PC-3 (cell line): ENCODE data around the gene INPP5K. TPM values are rescaled to one million over a fixed set of nuclear protein-coding genes. Genes with fewer than 3 reads are reported as not detected.
A peak's percentile ranks its signal among the peaks of the same experiment; 100 is the strongest.

Experiments used
- ATAC-seq: fragments of 200-7000 bp; cut with Tn5 transposase; 2 replicates; pipeline ENCODE4 v1.9.1; 2020; ENCODE audit warnings: mild to moderate bottlenecking, moderate library complexity
- BruUV-seq: library from RNA; stranded (reverse); fragments of 400-500 nt; replicated peaks from 2 replicates; lab custom pipeline; 2021; lab: Mats Ljungman, UMichigan
- CTCF ChIA-PET: fragments of 300-600 bp; sonication (Branson Sonifier 250); formaldehyde crosslinking; loops from one replicate; lab custom pipeline; 2022; ENCODE audit warnings: antibody characterized with exemption; lab: Charles Lee
- POLR2A ChIA-PET: fragments of 300-600 bp; sonication (Branson Sonifier 250); formaldehyde crosslinking; loops from one replicate; lab custom pipeline; 2022; ENCODE audit warnings: antibody characterized with exemption; ENCODE audit not compliant: unreplicated experiment; lab: Charles Lee
- DNase-seq: peaks from one replicate; pipeline ENCODE4 v3.0.0-alpha.2; 2015
- H2AFZ ChIP-seq: fragments of 300-600 bp; sonication (generic); 2 replicates; pipeline ENCODE4 v1.6.0; 2016; ENCODE audit warnings: antibody characterized with exemption, low read length
- H3F3A ChIP-seq: fragments of 300-600 bp; sonication (generic); one replicate; pipeline ENCODE4 v1.6.0; 2017; ENCODE audit warnings: antibody characterized with exemption, low read length, control low read depth, mild to moderate bottlenecking; ENCODE audit not compliant: unreplicated experiment
- H3K27ac ChIP-seq: fragments of 300-600 bp; sonication (generic); 2 replicates; pipeline ENCODE4 v1.5.1; 2016; ENCODE audit warnings: mild to moderate bottlenecking, low read length
- H3K27me3 ChIP-seq: fragments of 300-600 bp; sonication (generic); 2 replicates; pipeline ENCODE4 v1.6.1; 2016; ENCODE audit warnings: low read length, mixed read lengths
- H3K36me3 ChIP-seq: fragments of 300-600 bp; sonication (generic); 2 replicates; pipeline ENCODE4 v1.6.1; 2016; ENCODE audit warnings: low read depth, mixed run types, low read length, mixed read lengths
- H3K4me1 ChIP-seq: fragments of 300-600 bp; sonication (generic); 2 replicates; pipeline ENCODE4 v1.5.1; 2016; ENCODE audit warnings: low read length; ENCODE audit not compliant: insufficient read depth
- H3K4me2 ChIP-seq: fragments of 300-600 bp; sonication (generic); 2 replicates; pipeline ENCODE4 v1.6.0; 2016; ENCODE audit warnings: low read length
- H3K4me3 ChIP-seq: fragments of 300-600 bp; sonication (generic); 2 replicates; pipeline ENCODE4 v1.5.1; 2016; ENCODE audit warnings: mild to moderate bottlenecking, low read length, mixed read lengths
- H3K79me2 ChIP-seq: fragments of 300-600 bp; sonication (generic); 2 replicates; pipeline ENCODE4 v1.6.1; 2017; ENCODE audit warnings: low read length, mixed read lengths
- H3K9ac ChIP-seq: fragments of 300-600 bp; sonication (generic); 2 replicates; pipeline ENCODE4 v1.6.0; 2016; ENCODE audit warnings: mild to moderate bottlenecking, low read length
- H3K9me2 ChIP-seq: fragments of 300-600 bp; sonication (generic); replicated peaks from 2 replicates; pipeline ENCODE4 v1.6.1; 2016; ENCODE audit warnings: mixed run types, low read length, mixed read lengths
- H3K9me3 ChIP-seq: fragments of 300-600 bp; sonication (generic); 2 replicates; pipeline ENCODE4 v1.6.1; 2016; ENCODE audit warnings: low read length, mixed read lengths
- H4K20me1 ChIP-seq: fragments of 300-600 bp; sonication (generic); 2 replicates; pipeline ENCODE4 v1.6.1; 2016; ENCODE audit warnings: low read length, mixed read lengths
- EZH2 ChIP-seq: fragments of 300-600 bp; sonication (generic); IDR thresholded peaks from one replicate; pipeline ENCODE4 v1.6.1; 2017; ENCODE audit warnings: antibody characterized with exemption, mild to moderate bottlenecking, low read length; ENCODE audit not compliant: unreplicated experiment
- EZH2phosphoT487 ChIP-seq: fragments of 300-600 bp; sonication (generic); IDR thresholded peaks from 2 replicates; pipeline ENCODE4 v1.6.1; 2018; ENCODE audit warnings: mild to moderate bottlenecking, antibody characterized with exemption, low read length, borderline replicate concordance
- intact Hi-C: fragments of 100-400 bp; cut with micrococcal nuclease; formaldehyde crosslinking; loops from 2 replicates; pipeline ENCODE4 v1.9.0; 2023
- total RNA-seq: library from RNA; depleted of rRNA; stranded (reverse); fragments of >200 nt; gene quantifications from 2 replicates; pipeline ENCODE4 v1.2.3, GENCODE V29; 2014
- TF ChIP-seq, protein P1 (sequence below): fragments of 300-600 bp; sonication (generic); conservative IDR thresholded peaks from 2 replicates; pipeline ENCODE4 v1.5.1; 2017; ENCODE audit warnings: antibody characterized with exemption, low read depth, mild to moderate bottlenecking, low read length

Gene INPP5K
- total RNA-seq, 1 experiment from 2014 or later: 52.6 TPM

- peaks cover 15% of the 10 kb centered on the region for H3K36me3 ChIP-seq
- no peak overlapping the region for H3K4me2 ChIP-seq
- DNase-seq: no peak
- H2AFZ ChIP-seq: no peak overlapping the region
- TF ChIP-seq EZH2 (no peak), EZH2phosphoT487 (no peak)
- TF ChIP-seq, protein P1, sequence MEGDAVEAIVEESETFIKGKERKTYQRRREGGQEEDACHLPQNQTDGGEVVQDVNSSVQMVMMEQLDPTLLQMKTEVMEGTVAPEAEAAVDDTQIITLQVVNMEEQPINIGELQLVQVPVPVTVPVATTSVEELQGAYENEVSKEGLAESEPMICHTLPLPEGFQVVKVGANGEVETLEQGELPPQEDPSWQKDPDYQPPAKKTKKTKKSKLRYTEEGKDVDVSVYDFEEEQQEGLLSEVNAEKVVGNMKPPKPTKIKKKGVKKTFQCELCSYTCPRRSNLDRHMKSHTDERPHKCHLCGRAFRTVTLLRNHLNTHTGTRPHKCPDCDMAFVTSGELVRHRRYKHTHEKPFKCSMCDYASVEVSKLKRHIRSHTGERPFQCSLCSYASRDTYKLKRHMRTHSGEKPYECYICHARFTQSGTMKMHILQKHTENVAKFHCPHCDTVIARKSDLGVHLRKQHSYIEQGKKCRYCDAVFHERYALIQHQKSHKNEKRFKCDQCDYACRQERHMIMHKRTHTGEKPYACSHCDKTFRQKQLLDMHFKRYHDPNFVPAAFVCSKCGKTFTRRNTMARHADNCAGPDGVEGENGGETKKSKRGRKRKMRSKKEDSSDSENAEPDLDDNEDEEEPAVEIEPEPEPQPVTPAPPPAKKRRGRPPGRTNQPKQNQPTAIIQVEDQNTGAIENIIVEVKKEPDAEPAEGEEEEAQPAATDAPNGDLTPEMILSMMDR: no peak
- H3K79me2 ChIP-seq: no peaks in the 10 kb centered on the region
- no peaks in the 10 kb centered on the region for H3K9me3 ChIP-seq
- no peaks in the 10 kb centered on the region for H3K9me2 ChIP-seq
- H3K27me3 ChIP-seq: no peaks in the 10 kb centered on the region
- H3K4me1 ChIP-seq: no peaks in the 10 kb centered on the region
- POLR2A ChIA-PET: no interaction called here
- no peak for ATAC-seq
- no peaks in the 10 kb centered on the region for H4K20me1 ChIP-seq
- CTCF ChIA-PET: no interaction called here
- intact Hi-C loops: no loop called here
- no TSS peak for BruUV-seq
- no peak overlapping the region for H3K9ac ChIP-seq
- H3F3A ChIP-seq: no peaks in the 10 kb centered on the region
- H3K27ac ChIP-seq: no peak overlapping the region
- H3K4me3 ChIP-seq: no peak overlapping the region
These were observed 19.3 kb upstream of the INPP5K start for GRCh38 chr17:1535737-1536136.

DNA sequence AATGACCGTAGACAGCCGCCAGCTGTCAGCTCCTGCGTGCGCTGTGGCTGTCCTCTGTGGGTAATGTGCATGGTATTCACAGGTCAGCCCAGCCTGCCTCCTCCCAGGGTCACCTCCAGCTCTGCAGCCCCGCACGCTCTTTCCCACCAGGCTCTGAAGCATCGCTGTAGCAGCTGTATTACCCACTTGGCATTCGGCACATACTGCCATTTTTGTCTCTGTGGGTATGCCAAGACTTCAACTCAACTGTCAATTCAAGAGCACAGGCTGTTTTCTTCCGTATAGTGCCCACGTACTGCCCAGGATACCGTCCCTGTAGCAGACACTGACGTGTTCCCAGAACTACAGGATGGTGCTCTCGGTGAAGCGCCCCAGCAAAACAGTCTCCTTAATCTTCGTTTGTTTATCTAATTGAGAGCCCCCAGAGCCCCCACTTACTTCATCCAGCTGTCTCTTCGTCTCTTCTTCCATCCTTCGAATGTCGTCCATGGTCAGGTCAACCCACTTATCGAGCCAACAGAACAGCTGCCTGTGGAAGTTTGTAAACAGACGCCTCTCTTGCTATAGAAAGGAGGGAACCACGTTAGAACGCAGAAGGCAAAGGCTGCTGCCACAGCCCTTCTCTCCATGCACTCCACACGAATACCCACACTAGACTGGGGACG lies 17.4 kb upstream of the INPP5K start:
- no peak overlapping the region for H3K9ac ChIP-seq
- ChIA-PET CTCF (no interaction called here), POLR2A (no interaction called here)
- H3K4me3 ChIP-seq: no peak overlapping the region
- H3K4me1 ChIP-seq: no peaks in the 10 kb centered on the region
- no peaks in the 10 kb centered on the region for H3K9me3 ChIP-seq
- H3K79me2 ChIP-seq: no peaks in the 10 kb centered on the region
- H3K4me2 ChIP-seq: no peak overlapping the region
- no peak for DNase-seq
- H3K9me2 ChIP-seq: no peaks in the 10 kb centered on the region
- H2AFZ ChIP-seq: no peak overlapping the region
- H3K36me3 ChIP-seq: peaks cover 15% of the 10 kb centered on the region
- H3K27ac ChIP-seq: no peak overlapping the region
- intact Hi-C loops: no loop called here
- BruUV-seq: no TSS peak
- H4K20me1 ChIP-seq: no peaks in the 10 kb centered on the region
- H3F3A ChIP-seq: no peaks in the 10 kb centered on the region
- no peak for ATAC-seq
- H3K27me3 ChIP-seq: no peaks in the 10 kb centered on the region
- TF ChIP-seq, protein P1: no peak
- TF ChIP-seq EZH2phosphoT487 (no peak), EZH2 (no peak)

- ChIA-PET POLR2A (no interaction called here), CTCF (no interaction called here)
- no peaks in the 10 kb centered on the region for H4K20me1 ChIP-seq
- intact Hi-C loops: no loop called here
- no peak overlapping the region for H3K27ac ChIP-seq
- H3K9ac ChIP-seq: no peak overlapping the region
- no peaks in the 10 kb centered on the region for H3K79me2 ChIP-seq
- no peaks in the 10 kb centered on the region for H3K9me2 ChIP-seq
- BruUV-seq: no TSS peak
- peaks cover 11% of the 10 kb centered on the region for H3K36me3 ChIP-seq
- H3K27me3 ChIP-seq: no peaks in the 10 kb centered on the region
- H3K4me1 ChIP-seq: no peaks in the 10 kb centered on the region
- H3K4me3 ChIP-seq: no peak overlapping the region
- no peaks in the 10 kb centered on the region for H3K9me3 ChIP-seq
- ATAC-seq (no peak), DNase-seq (peak; percentile 3)
- H3K4me2 ChIP-seq: no peak overlapping the region
- no peaks in the 10 kb centered on the region for H3F3A ChIP-seq
- no peak overlapping the region for H2AFZ ChIP-seq
- TF ChIP-seq, protein P1: peak; percentile 45
- TF ChIP-seq EZH2 (no peak), EZH2phosphoT487 (no peak)
These were observed 16.6 kb upstream of the INPP5K start for GRCh38 chr17:1532836-1533602.
